KBM-7 (cell line): ENCODE measurements around the gene NANOS2.
"Not testable (repeated sequence)": the region's sequence is repeated elsewhere in the genome, so short reads cannot be mapped to it uniquely, and the experiment has no call there.

ENCODE experiments used
- DNase-seq: peaks from one replicate; pipeline ENCODE4 v3.0.0-alpha.2; 2015
- in situ Hi-C: fragments of 300-500 bp; cut with MboI; formaldehyde crosslinking; loops from 2 replicates; pipeline ENCODE4 v1.14.3; 2020; ENCODE audit warnings: low sequenced_read_pairs, low pct_unique_long_range_greater_than_20kb, mixed read lengths

The NANOS2 gene

GRCh38 chr19:45881082-45881908 is 33.3 kb downstream of the NANOS2 start:
- in situ Hi-C loops, result no loop called here
- no peak for DNase-seq

- in situ Hi-C loops, result no loop called here
- no peak for DNase-seq
Observed at GRCh38 chr19:45879971-45880370, 34.6 kb downstream of the NANOS2 start.

DNA sequence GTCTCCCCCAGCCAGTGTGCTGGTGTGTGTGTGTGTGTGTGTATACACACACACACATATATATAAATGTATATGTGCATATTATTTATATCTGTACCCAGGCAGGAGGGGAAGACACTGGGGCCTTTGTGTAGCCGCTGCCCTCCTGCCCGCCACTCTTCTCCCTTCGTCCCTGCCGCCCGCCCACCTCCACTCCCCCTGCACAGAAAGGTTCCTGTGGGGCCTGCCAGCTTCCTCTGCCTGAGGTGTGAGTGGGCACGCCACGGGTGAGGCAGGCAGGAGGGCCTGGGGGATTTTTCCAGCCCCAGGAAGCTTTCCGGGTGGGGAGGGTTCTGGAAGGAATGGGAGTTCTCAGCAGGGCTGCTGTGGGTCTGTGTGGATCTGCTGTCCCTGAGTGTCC is 35.5 kb downstream of the NANOS2 start:
- no peak for DNase-seq
- in situ Hi-C loops, result no loop called here

DNA sequence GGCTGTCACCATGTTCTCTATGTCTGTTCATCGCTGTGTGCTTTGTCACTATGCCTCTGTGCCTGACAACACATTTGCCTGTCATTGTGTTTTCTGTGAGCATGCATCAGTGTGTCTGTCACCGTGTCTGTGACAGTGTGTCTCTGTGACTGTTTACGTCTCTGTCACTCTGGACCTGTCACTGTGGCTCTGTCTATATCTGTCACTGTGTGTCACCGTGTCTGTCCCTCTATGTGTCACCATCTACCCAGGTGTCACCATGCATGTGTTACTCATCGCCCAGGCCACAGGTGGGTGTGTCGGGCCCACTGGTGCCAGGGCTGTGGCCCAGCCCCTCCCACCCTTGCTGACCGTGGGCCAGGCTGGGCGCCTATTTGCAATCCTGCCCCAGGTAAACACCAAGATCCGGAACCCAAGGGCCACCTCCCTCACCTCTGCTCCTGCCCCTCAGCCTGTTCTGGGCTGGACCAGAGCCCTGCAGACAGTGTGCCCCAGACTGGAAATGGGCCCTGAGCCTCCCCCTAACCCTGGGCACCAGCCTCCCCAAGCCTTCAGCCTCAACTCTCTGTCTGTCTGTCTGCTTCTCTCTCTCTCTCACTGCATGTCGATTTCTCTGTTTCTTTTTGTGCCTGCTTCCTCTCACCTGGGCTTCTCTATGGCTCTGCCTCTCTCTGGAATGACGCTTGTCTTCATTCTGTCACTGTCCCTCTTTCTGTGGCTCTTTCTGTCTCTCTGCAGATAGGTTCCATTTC is 36.4 kb downstream of the NANOS2 start:
- no peak for DNase-seq
- in situ Hi-C loops, result no loop called here

- in situ Hi-C loops, result no loop called here
- peak; percentile 70 for DNase-seq
Observed at GRCh38 chr19:45876411-45877197, 38.0 kb downstream of the NANOS2 start.

- no peak for DNase-seq
- in situ Hi-C loops, result no loop called here
Observed at GRCh38 chr19:45876161-45876410, 38.5 kb downstream of the NANOS2 start.

- no peak for DNase-seq
- in situ Hi-C loops, result no loop called here
Observed at GRCh38 chr19:45874620-45874966, 40.0 kb downstream of the NANOS2 start.

DNA sequence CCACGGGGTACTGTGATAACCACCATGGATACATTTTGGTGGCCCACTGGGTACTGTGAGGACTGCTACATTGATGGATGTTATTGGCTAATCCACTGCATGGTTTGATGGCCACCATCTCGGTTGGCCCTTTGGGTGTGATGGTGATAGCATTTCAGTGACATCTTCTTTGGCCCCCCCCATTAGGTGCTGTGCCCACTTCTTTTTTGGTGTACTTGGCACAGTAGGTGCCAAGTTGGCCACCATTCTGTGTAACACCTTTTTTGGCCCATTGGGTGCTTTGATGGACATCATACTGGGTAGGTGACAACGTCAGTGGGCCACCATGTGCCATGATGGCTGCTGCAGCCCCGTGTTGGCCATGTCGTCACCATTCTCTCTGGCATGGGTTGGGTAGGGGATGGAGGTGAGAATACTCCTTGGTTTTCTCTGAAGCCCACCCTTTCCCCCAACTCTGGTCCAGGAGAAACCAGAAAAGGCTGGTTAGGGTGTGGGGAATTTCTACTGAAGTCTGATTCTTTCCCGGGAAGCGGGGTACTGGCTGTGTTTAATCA is 41.3 kb downstream of the NANOS2 start:
- in situ Hi-C loops, result no loop called here
- DNase-seq, result no peak

- in situ Hi-C loops, result no loop called here
- no peak for DNase-seq
Observed at GRCh38 chr19:45872095-45872919, 42.3 kb downstream of the NANOS2 start.

DNA sequence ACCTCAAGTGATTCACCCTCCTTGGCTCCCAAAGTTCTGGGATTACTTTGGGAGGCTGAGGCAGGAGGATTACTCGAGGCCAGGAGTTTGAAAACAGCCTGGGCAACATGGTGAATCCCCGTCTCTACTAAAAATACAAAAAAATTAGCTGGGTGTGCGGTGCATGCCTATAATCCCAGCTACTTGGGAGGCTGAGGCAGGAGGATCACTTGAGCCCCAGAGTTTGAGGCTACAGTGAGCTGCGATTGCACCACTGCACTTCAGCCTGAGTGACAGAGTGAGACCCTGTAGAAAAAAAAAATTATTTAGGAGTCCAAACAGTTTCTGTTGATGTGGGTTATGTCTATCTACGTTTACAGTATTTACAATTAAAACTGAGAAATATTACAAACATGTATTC is 43.8 kb downstream of the NANOS2 start:
- in situ Hi-C loops, result no loop called here
- DNase-seq, result no peak

DNA sequence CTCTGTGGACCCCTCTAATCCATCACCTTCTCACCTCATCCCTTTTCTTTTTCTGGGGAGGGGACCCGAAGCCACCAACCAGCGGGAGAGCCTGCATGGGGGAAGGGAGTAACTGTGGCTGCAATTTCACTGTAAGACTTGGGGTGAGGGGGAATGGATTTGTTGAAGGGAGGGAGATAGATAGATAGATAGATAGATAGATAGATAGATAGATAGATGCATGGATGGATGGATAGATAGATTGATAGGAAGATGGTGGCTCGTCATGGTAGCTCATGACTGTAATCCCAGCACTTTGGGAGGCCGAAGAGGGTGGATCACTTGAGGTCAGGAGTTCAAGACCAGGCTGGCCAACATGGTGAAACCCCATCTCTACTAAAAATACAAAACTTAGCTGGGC is 47.3 kb downstream of the NANOS2 start:
- in situ Hi-C loops, DNase-seq: not testable (repeated sequence)

GRCh38 chr19:45866400-45867176 is 48.0 kb downstream of the NANOS2 start:
- no peak for DNase-seq
- in situ Hi-C loops, result no loop called here

DNA sequence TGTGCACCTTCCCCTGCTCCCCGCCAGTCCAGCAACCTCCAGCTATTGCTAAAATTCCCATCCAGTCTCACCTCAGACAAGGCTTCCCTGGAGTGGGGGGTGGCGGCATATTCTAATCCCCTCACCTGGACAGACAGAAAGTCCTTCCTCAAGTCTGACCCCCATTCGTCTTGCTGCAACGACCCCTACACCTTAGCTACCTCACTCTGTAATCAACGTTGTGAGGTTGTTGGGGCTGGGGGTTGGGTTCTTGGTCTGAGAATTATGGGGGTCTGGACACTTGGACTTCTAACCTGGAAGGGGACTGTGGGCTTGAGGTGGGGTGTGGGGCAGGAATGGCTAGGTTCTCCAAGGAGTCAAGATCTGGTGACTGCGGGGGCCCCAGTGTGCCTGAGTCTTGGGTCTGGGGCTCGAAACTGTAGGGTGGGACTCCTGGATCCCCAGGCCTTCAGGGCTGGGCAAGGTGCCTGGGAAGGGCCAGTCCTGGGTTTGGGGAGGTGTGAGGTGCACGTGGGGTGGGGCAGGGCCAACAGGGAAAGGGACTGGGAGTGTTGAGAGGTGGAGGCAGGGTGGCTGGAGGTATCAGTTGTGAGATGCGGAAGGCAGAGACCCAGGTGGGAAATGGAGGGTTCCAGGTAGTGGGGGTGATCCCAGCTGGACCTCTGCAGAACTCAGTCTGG is 49.2 kb downstream of the NANOS2 start:
- no peak for DNase-seq
- in situ Hi-C loops, result no loop called here

DNA sequence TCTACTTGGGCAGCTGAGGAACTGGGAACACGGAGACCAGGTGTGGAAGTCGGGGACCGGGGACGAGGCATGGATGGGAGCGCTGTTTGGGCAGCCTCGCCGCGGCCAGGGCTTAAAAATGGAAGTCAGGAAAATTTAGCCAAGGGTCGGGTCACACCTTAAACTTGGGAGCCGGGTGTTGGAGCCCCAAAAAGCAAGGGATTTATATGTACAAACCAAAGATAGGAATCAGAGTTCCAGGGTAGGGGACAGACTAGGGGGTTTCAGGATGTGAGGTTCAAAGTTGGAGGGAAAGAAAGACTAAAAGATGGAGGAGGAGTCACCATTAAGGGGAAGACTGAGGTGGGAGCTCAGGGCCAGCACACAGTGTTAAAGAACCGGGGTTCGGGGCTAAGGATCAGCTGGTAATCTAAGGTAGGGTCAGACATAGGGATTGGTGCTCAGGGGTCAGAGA is 49.9 kb downstream of the NANOS2 start:
- DNase-seq, result no peak
- in situ Hi-C loops, result no loop called here

- in situ Hi-C loops, result no loop called here
Observed at GRCh38 chr19:45863840-45864628, 50.5 kb downstream of the NANOS2 start, which contains the start of gene FOXA3. Gene FOXA3, plus strand, starts transcription at chr19:45864326. Its CDS starts 131 bp downstream, at chr19:45864457.

GRCh38 chr19:45863335-45863839 is 51.2 kb downstream of the NANOS2 start:
- in situ Hi-C loops, result no loop called here

More at GRCh38 chr19:45863840-45864628, 50.5 kb downstream of the NANOS2 start, which contains the start of gene FOXA3:
- DNase-seq, result peak; percentile 53

More at GRCh38 chr19:45863335-45863839, 51.2 kb downstream of the NANOS2 start:
- no peak for DNase-seq
